H1 (cell line): Measurements from ENCODE around the gene SLC25A11.

Source experiments
- ATF3 ChIP-seq: IDR thresholded peaks from 2 replicates; pipeline ENCODE4 v1.6.1; 2011; ENCODE audit warnings: low read depth, mild to moderate bottlenecking, low read length; ENCODE audit not compliant: insufficient read depth
- CHD2 ChIP-seq: IDR thresholded peaks from 2 replicates; pipeline ENCODE4 v1.6.1; 2012; ENCODE audit warnings: low read length, improper control_type of control experiment
- EZH2 ChIP-seq: fragments of 200-600 bp; sonication (generic); IDR thresholded peaks from 2 replicates; pipeline ENCODE4 v1.7.1; 2012; ENCODE audit warnings: low read depth, mild to moderate bottlenecking, moderate library complexity, low read length, inconsistent platforms; ENCODE audit not compliant: severe bottlenecking
- GABPA ChIP-seq: IDR thresholded peaks from 2 replicates; pipeline ENCODE4 v1.6.1; 2011; ENCODE audit warnings: mild to moderate bottlenecking, low read length, moderate library complexity, borderline replicate concordance; ENCODE audit not compliant: insufficient read depth
- JUND ChIP-seq: IDR thresholded peaks from 2 replicates; pipeline ENCODE4 v1.6.1; 2011; ENCODE audit warnings: mild to moderate bottlenecking, improper control_type of control experiment, low read length
- PHF8 ChIP-seq: fragments of 200-600 bp; sonication (generic); conservative IDR thresholded peaks from 2 replicates; pipeline ENCODE4 v1.7.1; 2012; ENCODE audit warnings: low read depth, mild to moderate bottlenecking, inconsistent platforms, low read length, moderate library complexity
- POLR2A ChIP-seq, 2 experiments: IDR thresholded peaks; 1 replicate in 1 of 2; 2 replicates in 1 of 2; pipeline ENCODE4 v1.6.1; 2011; ENCODE audit warnings: low read depth in 2 of 2, low read length in 2 of 2, mild to moderate bottlenecking in 2 of 2; ENCODE audit errors: control extremely low read depth in 1 of 2
- RAD21 ChIP-seq, 2 experiments: IDR thresholded peaks in 1 of 2; conservative IDR thresholded peaks in 1 of 2; 2 replicates each; pipeline ENCODE4 v1.6.1; 2011; ENCODE audit warnings: low read depth in 2 of 2, low read length in 2 of 2, improper control_type of control experiment in 1 of 2, inconsistent platforms in 1 of 2, mild to moderate bottlenecking in 1 of 2, moderate library complexity in 1 of 2
- SP1 ChIP-seq: IDR thresholded peaks from 2 replicates; pipeline ENCODE4 v1.6.1; 2011; ENCODE audit warnings: low read depth, low read length
- TAF1 ChIP-seq: IDR thresholded peaks from 2 replicates; pipeline ENCODE4 v1.6.1; 2011; ENCODE audit warnings: mild to moderate bottlenecking, low read depth, low read length
- TCF12 ChIP-seq: IDR thresholded peaks from 2 replicates; pipeline ENCODE4 v1.6.1; 2011; ENCODE audit warnings: low read depth, mild to moderate bottlenecking, low read length
- YY1 ChIP-seq: IDR thresholded peaks from 2 replicates; pipeline ENCODE4 v1.6.1; 2011; ENCODE audit warnings: low read depth, mild to moderate bottlenecking, low read length
- TF ChIP-seq, protein P1 (sequence below), 3 experiments: IDR thresholded peaks; 1 replicate in 2 of 3; 2 replicates in 1 of 3; pipeline versions ENCODE4 v1.5.1 to v1.6.1; 2011; ENCODE audit warnings: low read length in 3 of 3, mild to moderate bottlenecking in 3 of 3, inconsistent platforms in 2 of 3, low read depth in 1 of 3, moderate library complexity in 1 of 3; ENCODE audit not compliant: insufficient read depth in 1 of 3; ENCODE audit errors: control extremely low read depth in 1 of 3

- no peak for TF ChIP-seq TCF12
- TF ChIP-seq POLR2A (IDR thresholded peaks at IDR 0.05; ENCODE audit: control extremely low read depth in 1 of 2, low read depth in 2 of 2, low read length in 2 of 2), result no peak
- no peak for TF ChIP-seq GABPA
- no peak for TF ChIP-seq PHF8
- TF ChIP-seq SP1, result no peak
- TF ChIP-seq EZH2, result no peak
- no peak for TF ChIP-seq YY1
- TF ChIP-seq JUND, result no peak
- TF ChIP-seq, protein P1, sequence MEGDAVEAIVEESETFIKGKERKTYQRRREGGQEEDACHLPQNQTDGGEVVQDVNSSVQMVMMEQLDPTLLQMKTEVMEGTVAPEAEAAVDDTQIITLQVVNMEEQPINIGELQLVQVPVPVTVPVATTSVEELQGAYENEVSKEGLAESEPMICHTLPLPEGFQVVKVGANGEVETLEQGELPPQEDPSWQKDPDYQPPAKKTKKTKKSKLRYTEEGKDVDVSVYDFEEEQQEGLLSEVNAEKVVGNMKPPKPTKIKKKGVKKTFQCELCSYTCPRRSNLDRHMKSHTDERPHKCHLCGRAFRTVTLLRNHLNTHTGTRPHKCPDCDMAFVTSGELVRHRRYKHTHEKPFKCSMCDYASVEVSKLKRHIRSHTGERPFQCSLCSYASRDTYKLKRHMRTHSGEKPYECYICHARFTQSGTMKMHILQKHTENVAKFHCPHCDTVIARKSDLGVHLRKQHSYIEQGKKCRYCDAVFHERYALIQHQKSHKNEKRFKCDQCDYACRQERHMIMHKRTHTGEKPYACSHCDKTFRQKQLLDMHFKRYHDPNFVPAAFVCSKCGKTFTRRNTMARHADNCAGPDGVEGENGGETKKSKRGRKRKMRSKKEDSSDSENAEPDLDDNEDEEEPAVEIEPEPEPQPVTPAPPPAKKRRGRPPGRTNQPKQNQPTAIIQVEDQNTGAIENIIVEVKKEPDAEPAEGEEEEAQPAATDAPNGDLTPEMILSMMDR (IDR thresholded peaks at IDR 0.05; ENCODE audit: control extremely low read depth in 1 of 3, insufficient read depth in 1 of 3, low read depth in 1 of 3, low read length in 3 of 3), result no peak
- no peak for TF ChIP-seq RAD21 (IDR thresholded peaks at IDR 0.05 in 1 of 2, conservative IDR thresholded peaks at IDR 0.05 in 1 of 2; ENCODE audit: low read depth in 2 of 2, low read length in 2 of 2)
- TF ChIP-seq CHD2, result no peak
- TF ChIP-seq TAF1, result no peak
- no peak for TF ChIP-seq ATF3
Observed at GRCh38 chr17:4887581-4887980, 52.3 kb downstream of the SLC25A11 start.
